Upper lobe of left lung (tissue), 4 donors: Measurements from ENCODE around the gene GTPBP2.

Experiments
- CTCF ChIP-seq, 6 experiments: fragments of 450-650 bp in 4 of 6; fragments of 200-600 bp in 2 of 6; sonication (generic) in 2 of 6; IDR thresholded peaks; one replicate each; pipeline ENCODE4 v1.5.1; 2016 to 2019; ENCODE audit warnings: antibody characterized with exemption in 6 of 6
- POLR2A ChIP-seq, 4 donors: fragments of 450-650 bp; IDR thresholded peaks; one replicate each; pipeline ENCODE4 v1.5.1; 2016 to 2017; ENCODE audit warnings: antibody characterized with exemption in 4 of 4, mild to moderate bottlenecking in 2 of 4
- POLR2AphosphoS5 ChIP-seq, 2 donors: sonication (generic); formaldehyde crosslinking; IDR thresholded peaks; one replicate each; pipeline ENCODE4 v1.5.1; 2017; ENCODE audit warnings: antibody characterized with exemption in 2 of 2

GRCh38 chr6:43588194-43588593 is 40.9 kb downstream of the GTPBP2 start:
- TF ChIP-seq POLR2AphosphoS5 (IDR thresholded peaks at IDR 0.05) (no peak), POLR2A (IDR thresholded peaks at IDR 0.05) (no peak), CTCF (IDR thresholded peaks at IDR 0.05) (no peak)
